D721Med (cell line): Measurements from ENCODE around the gene SPINK4.

ENCODE experiments used
- DNase-seq: peaks from one replicate; pipeline ENCODE4 v3.0.0; 2011; ENCODE audit warnings: low spot score; ENCODE audit not compliant: insufficient read length
- FAIRE-seq: peaks from 2 replicates; lab custom pipeline; 2011; peaks lifted over from hg19 to GRCh38; lab: Jason Lieb, UNC
- TF ChIP-seq, protein P1 (sequence below): IDR thresholded peaks from 2 replicates; pipeline ENCODE4 v1.5.1; 2012; ENCODE audit warnings: mild to moderate bottlenecking, control low read depth; ENCODE audit not compliant: insufficient read depth; ENCODE audit errors: missing control alignments

SPINK4 gene

DNA sequence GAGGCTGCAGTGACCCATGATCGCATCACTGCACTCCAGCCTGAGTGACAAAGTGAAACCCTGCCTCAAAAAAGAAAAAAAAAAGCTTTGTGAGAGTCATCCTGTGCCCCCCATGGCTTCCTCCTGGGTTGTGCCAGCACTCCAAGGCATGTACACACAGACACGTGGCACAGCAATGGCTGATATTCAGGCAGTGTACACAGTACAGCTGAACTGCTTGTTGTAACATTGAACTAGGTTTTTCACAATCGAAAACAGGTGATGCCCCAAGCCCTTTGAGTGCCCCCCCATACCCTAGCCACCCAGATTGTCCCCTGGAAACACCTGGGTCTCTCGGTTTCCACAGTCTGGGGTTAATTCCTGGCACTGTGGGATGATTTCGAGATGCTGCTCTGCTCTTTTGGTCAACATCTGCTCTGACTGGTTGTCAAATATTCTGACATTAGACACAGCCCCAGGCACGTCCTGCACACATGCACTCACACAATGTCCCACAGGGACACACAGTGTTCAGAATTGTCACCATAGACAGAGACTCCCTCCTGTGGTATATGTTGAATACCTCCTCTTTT is 9.2 kb downstream of the SPINK4 start:
- DNase-seq = no peak
- FAIRE-seq = no peak
- TF ChIP-seq, protein P1, sequence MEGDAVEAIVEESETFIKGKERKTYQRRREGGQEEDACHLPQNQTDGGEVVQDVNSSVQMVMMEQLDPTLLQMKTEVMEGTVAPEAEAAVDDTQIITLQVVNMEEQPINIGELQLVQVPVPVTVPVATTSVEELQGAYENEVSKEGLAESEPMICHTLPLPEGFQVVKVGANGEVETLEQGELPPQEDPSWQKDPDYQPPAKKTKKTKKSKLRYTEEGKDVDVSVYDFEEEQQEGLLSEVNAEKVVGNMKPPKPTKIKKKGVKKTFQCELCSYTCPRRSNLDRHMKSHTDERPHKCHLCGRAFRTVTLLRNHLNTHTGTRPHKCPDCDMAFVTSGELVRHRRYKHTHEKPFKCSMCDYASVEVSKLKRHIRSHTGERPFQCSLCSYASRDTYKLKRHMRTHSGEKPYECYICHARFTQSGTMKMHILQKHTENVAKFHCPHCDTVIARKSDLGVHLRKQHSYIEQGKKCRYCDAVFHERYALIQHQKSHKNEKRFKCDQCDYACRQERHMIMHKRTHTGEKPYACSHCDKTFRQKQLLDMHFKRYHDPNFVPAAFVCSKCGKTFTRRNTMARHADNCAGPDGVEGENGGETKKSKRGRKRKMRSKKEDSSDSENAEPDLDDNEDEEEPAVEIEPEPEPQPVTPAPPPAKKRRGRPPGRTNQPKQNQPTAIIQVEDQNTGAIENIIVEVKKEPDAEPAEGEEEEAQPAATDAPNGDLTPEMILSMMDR = no peak

DNA sequence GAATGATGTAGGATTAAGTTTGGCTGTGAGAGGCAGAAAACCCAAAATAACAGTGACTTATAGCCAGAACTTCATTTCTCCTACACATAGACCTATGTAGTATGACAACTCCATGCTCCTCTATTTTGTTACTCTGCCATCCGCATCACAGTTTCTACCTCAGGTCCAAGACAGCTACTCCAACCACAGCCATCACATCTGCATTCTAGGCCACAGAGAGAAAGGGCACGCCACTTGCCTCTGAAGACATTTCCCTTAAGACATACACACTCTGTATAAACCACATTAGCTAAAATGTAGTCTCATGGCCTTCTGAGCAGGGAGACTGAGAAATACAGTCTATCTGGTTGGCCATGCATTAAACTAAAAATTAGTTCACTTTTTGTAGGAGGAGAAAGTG is 10.0 kb downstream of the SPINK4 start:
- TF ChIP-seq, protein P1 = no peak
- FAIRE-seq (no peak), DNase-seq (no peak)

DNA sequence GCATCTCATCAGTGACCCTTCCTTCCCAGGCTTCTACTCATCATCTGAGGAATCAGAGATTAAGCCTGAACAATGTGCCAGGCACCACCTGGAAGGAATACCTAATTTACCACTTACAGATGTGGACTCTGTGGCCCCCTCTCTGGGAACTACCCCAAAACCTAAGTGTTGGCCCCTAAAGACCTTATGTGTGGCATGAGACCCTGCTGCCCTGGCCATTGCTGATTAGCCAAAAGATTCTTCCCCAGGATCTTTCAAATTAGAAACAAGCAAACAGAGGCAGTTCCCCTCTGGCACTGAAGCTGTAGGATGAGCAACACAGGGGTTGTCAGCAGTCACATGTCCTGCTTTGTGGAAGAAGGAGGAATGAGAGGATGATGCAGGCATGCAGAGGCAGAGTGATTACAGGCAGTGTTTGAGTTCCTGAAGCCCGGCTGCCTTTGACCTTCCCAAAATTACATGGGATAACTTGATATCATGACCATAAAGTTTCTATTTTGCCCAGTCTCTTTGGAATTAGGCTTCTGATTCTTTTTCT is 10.6 kb downstream of the SPINK4 start:
- TF ChIP-seq, protein P1 = no peak
- no peak for DNase-seq

DNA sequence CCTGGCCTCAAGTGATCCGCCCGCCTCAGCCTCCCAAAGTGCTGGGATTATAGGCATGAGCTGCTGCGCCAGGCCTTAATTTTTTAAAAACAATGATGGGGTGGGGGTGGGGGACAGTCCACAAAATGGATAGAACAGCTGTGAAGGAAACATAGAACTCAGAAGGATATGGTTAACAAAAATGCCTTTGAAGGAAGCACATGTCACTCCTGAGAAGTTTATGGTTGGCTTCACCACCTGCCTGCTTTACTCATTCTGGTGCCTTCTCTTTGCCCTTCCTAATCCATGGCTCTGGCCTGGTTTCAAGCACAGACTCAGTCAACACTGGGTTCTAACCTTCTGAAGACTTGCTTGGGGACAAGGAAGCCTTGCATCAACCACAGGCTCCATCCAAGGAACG is 14.2 kb downstream of the SPINK4 start:
- TF ChIP-seq, protein P1 = no peak
- no peak for DNase-seq
- FAIRE-seq = no peak

More for the DNA sequence above, 10.6 kb downstream of the SPINK4 start:
- FAIRE-seq = no peak

DNA sequence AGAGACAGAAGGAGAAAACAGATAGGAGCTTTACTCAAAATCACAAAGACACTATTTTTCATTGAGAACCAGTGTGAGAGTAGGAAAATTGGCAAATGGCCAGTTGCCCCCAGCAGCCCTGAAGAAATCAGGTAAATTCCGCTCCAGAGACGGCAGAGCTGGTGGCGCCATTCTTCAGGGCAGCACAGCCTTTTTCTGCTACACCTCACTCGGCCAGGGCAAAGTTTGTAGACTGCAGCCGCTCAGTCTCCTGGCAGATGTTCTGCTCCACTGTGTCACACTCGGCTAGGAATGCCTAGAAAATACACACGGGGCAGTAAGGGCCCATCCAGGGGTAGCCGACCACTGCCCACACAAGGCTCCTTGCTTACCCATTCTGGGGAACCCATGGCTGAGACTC is 15.0 kb downstream of the SPINK4 start:
- FAIRE-seq (no peak), DNase-seq (no peak)
- TF ChIP-seq, protein P1 = no peak

DNA sequence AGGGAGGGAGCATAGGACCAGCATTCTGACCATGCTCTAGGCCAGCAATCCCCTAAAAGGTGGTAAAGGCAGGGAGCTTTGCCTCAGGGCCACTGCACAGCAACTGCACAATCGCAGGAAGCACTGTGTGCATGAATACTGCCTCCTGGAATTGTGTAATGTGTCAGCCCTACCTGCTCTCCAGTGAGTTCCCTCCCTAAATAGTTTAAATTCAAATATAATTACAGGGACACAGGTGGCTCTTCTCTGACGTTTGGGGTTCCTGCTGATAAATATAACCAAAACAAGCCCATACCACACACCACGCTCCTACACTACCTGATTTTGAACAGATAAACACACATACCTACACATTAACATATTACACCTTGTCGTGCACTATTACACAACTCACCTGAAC is 15.5 kb downstream of the SPINK4 start:
- TF ChIP-seq, protein P1 = no peak
- DNase-seq = no peak
- FAIRE-seq = no peak

DNA sequence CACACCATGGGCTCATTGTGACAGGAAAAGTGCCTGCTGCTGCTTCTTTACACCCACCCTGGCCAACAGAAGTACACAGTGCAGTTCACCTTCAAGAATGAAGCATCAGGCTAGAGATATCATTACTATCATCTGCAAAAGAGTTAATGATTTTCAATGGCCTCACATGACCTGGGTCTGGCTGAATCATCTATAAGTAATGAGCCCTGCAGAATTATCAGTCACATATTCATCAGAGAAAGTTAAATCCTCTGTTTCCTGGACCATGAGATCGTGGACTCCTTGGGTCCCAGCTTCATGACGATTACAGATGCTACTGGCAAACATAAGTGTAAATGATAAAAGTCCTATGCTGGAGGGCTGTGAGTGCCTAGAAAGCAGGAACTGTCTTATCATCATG is 16.3 kb downstream of the SPINK4 start:
- no peak for DNase-seq
- FAIRE-seq = no peak
- TF ChIP-seq, protein P1 = no peak
